B cell (primary cell): ENCODE results near the gene P2RX3. TPM values are rescaled to one million over a fixed set of nuclear protein-coding genes. Genes with fewer than 3 reads are reported as not detected.

Source experiments
- ATAC-seq: fragments of 200-7000 bp; cut with Tn5 transposase; one replicate; pipeline ENCODE4 v1.10.0; 2021; ENCODE audit warnings: low read depth, mild to moderate bottlenecking, moderate number of reproducible peaks, moderate library complexity
- CTCF ChIA-PET: fragments of 350-600 bp; sonication (Branson Sonifier 250); formaldehyde crosslinking; loops from one replicate; lab custom pipeline; 2021; ENCODE audit warnings: antibody characterized with exemption, inconsistent platforms; lab: Charles Lee
- POLR2A ChIA-PET: fragments of 350-600 bp; sonication (Branson Sonifier 250); formaldehyde crosslinking; loops from one replicate; lab custom pipeline; 2021; ENCODE audit warnings: antibody characterized with exemption; lab: Charles Lee
- DNase-seq: peaks from one replicate; pipeline ENCODE4 v3.0.0; 2013
- H2AFZ ChIP-seq: 2 replicates; pipeline ENCODE4 v1.6.1; 2012; ENCODE audit warnings: mild to moderate bottlenecking, low read depth, low read length; ENCODE audit not compliant: insufficient read depth, poor library complexity, severe bottlenecking
- H3K27ac ChIP-seq, 2 donors: 1 replicate in 1 of 2; 2 replicates in 1 of 2; pipeline ENCODE4 v1.5.1; 2012 to 2013; ENCODE audit warnings: low read length in 2 of 2, mild to moderate bottlenecking in 2 of 2, moderate library complexity in 1 of 2
- H3K27me3 ChIP-seq, 4 experiments: fragments of 200-600 bp in 1 of 4; sonication (generic) in 1 of 4; replicated peaks in 1 of 4; 1 replicate in 2 of 4; 2 replicates in 2 of 4; pipeline versions ENCODE4 v1.6.1 to v1.7.0; 2013 to 2016; ENCODE audit warnings: low read length in 3 of 4, mild to moderate bottlenecking in 2 of 4, mixed read lengths in 1 of 4, moderate library complexity in 1 of 4; ENCODE audit not compliant: insufficient read depth in 4 of 4, control insufficient read depth in 3 of 4; ENCODE audit errors: control extremely low read depth in 1 of 4
- H3K36me3 ChIP-seq, 2 experiments: replicated peaks in 1 of 2; 1 replicate in 1 of 2; 2 replicates in 1 of 2; pipeline versions ENCODE4 v1.6.1 to v1.7.1; 2013; ENCODE audit warnings: low read length in 1 of 2; ENCODE audit not compliant: insufficient read depth in 2 of 2, control insufficient read depth in 1 of 2; ENCODE audit errors: control extremely low read depth in 1 of 2, extremely low read depth in 1 of 2
- H3K4me1 ChIP-seq, 2 donors: fragments of 200-600 bp in 1 of 2; sonication (generic) in 1 of 2; 1 replicate in 1 of 2; 2 replicates in 1 of 2; pipeline versions ENCODE4 v1.5.1 to v1.6.1; 2013 to 2017; ENCODE audit warnings: low read length in 2 of 2; ENCODE audit not compliant: control insufficient read depth in 2 of 2, insufficient read depth in 2 of 2
- H3K4me2 ChIP-seq: replicated peaks from 2 replicates; pipeline ENCODE3; 2012; ENCODE audit warnings: mild to moderate bottlenecking, low read depth, low read length; ENCODE audit not compliant: poor library complexity, severe bottlenecking
- H3K4me3 ChIP-seq, 5 experiments: fragments of 200-600 bp in 1 of 5; sonication (generic) in 1 of 5; 1 replicate in 3 of 5; 2 replicates in 2 of 5; pipeline versions ENCODE4 v1.5.1 to v1.7.0; 2011 to 2016; ENCODE audit warnings: low read length in 4 of 5, mild to moderate bottlenecking in 4 of 5, low read depth in 2 of 5, control low read depth in 1 of 5, moderate library complexity in 1 of 5; ENCODE audit not compliant: insufficient read depth in 1 of 5; ENCODE audit errors: control extremely low read depth in 1 of 5, extremely low read depth in 1 of 5
- H3K79me2 ChIP-seq: fragments of 200-600 bp; sonication (generic); one replicate; pipeline ENCODE4 v1.6.0; 2016; ENCODE audit warnings: low read length; ENCODE audit not compliant: control insufficient read depth, insufficient read depth
- H3K9ac ChIP-seq: fragments of 200-600 bp; sonication (generic); 2 replicates; pipeline ENCODE4 v1.6.1; 2017; ENCODE audit warnings: mild to moderate bottlenecking, low read length, moderate library complexity
- H3K9me3 ChIP-seq, 3 donors: one replicate each; pipeline versions ENCODE4 v1.6.1 to v1.7.1; 2013; ENCODE audit warnings: low read length in 2 of 3; ENCODE audit not compliant: control insufficient read depth in 2 of 3, insufficient read depth in 1 of 3; ENCODE audit errors: control extremely low read depth in 1 of 3
- H4K20me1 ChIP-seq: 2 replicates; pipeline ENCODE4 v1.6.0; 2012; ENCODE audit warnings: mild to moderate bottlenecking, low read length; ENCODE audit not compliant: insufficient read depth, control insufficient read depth, poor library complexity, severe bottlenecking
- H3K27ac Mint-ChIP-seq: one replicate; pipeline ENCODE4 v1.8.0; 2021; ENCODE audit warnings: mixed read lengths
- H3K27me3 Mint-ChIP-seq: one replicate; pipeline ENCODE4 v1.8.0; 2021; ENCODE audit warnings: mixed read lengths
- H3K4me1 Mint-ChIP-seq: one replicate; pipeline ENCODE4 v1.8.0; 2021; ENCODE audit warnings: mixed read lengths
- H3K4me3 Mint-ChIP-seq: one replicate; pipeline ENCODE4 v1.8.0; 2021; ENCODE audit warnings: mixed read lengths
- H3K9me3 Mint-ChIP-seq: one replicate; pipeline ENCODE4 v1.8.0; 2022; ENCODE audit warnings: mixed read lengths; ENCODE audit not compliant: insufficient read depth
- EZH2 ChIP-seq: IDR thresholded peaks from 2 replicates; pipeline ENCODE4 v1.6.1; 2012; ENCODE audit warnings: borderline replicate concordance, low read depth, mild to moderate bottlenecking, moderate library complexity, low read length; ENCODE audit not compliant: insufficient read depth, poor library complexity, severe bottlenecking
- whole genome bisulfite sequencing: methylation state at CpG from one replicate; pipeline ENCODE4 v1.1.5; 2013; ENCODE audit warnings: missing lambda C conversion rate; ENCODE audit not compliant: insufficient coverage; 5-methylcytosine and 5-hydroxymethylcytosine counted together
- intact Hi-C: fragments of 100-400 bp; cut with micrococcal nuclease; formaldehyde crosslinking; loops from one replicate; pipeline ENCODE4 v1.10.0; 2022
- polyA plus RNA-seq: library from polyadenylated mRNA; depleted of rRNA; stranded (reverse); fragments of >200 nt; gene quantifications from 2 replicates; pipeline ENCODE4 v1.2.3, GENCODE V29; 2012
- total RNA-seq, 2 donors: library from RNA; stranded (reverse); fragments of 120-200 nt in 1 of 2; gene quantifications; 1 replicate in 1 of 2; 2 replicates in 1 of 2; pipeline versions ENCODE4 v1.2.3 to v1.2.4, GENCODE V29; 2013 to 2022
- TF ChIP-seq, protein P1 (sequence below): fragments of 200-600 bp; IDR thresholded peaks from one replicate; pipeline ENCODE4 v1.8.0; 2022; ENCODE audit warnings: antibody characterized with exemption, mild to moderate bottlenecking

The P2RX3 gene
- total and polyA plus RNA-seq, 2 donors (not counting 1 experiment from before 2014, with no cell fraction given): not detected

DNA sequence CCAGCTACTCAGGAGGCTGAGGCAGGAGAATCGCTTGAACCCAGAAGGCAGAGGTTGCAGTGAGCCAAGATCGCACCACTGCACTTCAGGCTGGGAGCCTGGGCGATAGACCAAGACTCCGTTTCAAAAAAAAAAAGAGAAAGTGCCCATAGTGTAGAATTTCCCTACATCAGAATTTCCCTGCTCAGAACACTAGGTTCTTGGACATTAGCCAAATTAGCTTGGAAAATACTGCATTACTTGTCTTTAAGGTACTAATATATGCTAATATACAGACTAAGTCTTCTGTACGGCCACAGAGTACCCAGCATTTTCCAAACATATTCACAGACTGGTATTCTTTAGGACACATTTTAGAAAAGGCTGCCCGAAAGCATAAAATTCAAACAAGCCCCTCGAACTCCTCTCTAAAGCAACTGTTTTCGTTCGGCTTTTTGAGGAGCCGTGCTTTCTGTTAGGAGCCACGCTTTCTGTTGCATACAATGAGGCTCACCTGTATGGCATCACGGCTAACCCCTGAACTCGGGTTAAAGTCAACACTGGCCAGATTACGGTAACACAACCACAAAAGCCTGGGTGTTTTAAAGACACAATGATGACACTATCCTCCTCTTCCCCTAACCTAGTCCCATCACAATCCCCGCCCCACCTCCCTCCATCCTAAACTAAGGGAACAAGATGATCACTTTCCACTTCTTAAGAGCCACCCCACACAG lies 31.8 kb upstream of the P2RX3 start:
- Histone ChIP-seq H3K9ac (no peak overlapping the region), H4K20me1 (no peaks in the 10 kb centered on the region), H3K4me3 (no peak overlapping the region), H3K4me1 (peaks cover 4 to 5% of the 10 kb centered on the region in 2 donors), H2AFZ (no peak overlapping the region), H3K9me3 (no peaks in the 10 kb centered on the region), H3K36me3 (no peaks in the 10 kb centered on the region), H3K27ac (no peak overlapping the region), H3K27me3 (no peaks in the 10 kb centered on the region), H3K79me2 (no peaks in the 10 kb centered on the region), H3K4me2 (no peak overlapping the region)
- DNase-seq (no peak), ATAC-seq (no peak)
- ChIA-PET CTCF (no interaction called here), POLR2A (no interaction called here)
- Mint-ChIP-seq H3K27ac (no peak overlapping the region), H3K4me1 (peaks cover 4% of the 10 kb centered on the region), H3K9me3 (no peaks in the 10 kb centered on the region), H3K4me3 (no peak overlapping the region), H3K27me3 (no peaks in the 10 kb centered on the region)
- no peak for TF ChIP-seq EZH2
- TF ChIP-seq, protein P1, sequence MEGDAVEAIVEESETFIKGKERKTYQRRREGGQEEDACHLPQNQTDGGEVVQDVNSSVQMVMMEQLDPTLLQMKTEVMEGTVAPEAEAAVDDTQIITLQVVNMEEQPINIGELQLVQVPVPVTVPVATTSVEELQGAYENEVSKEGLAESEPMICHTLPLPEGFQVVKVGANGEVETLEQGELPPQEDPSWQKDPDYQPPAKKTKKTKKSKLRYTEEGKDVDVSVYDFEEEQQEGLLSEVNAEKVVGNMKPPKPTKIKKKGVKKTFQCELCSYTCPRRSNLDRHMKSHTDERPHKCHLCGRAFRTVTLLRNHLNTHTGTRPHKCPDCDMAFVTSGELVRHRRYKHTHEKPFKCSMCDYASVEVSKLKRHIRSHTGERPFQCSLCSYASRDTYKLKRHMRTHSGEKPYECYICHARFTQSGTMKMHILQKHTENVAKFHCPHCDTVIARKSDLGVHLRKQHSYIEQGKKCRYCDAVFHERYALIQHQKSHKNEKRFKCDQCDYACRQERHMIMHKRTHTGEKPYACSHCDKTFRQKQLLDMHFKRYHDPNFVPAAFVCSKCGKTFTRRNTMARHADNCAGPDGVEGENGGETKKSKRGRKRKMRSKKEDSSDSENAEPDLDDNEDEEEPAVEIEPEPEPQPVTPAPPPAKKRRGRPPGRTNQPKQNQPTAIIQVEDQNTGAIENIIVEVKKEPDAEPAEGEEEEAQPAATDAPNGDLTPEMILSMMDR: no peak
- intact Hi-C loops: no loop called here
- 92% methylated on average over 13 of the region's 15 CpGs for WGBS

DNA sequence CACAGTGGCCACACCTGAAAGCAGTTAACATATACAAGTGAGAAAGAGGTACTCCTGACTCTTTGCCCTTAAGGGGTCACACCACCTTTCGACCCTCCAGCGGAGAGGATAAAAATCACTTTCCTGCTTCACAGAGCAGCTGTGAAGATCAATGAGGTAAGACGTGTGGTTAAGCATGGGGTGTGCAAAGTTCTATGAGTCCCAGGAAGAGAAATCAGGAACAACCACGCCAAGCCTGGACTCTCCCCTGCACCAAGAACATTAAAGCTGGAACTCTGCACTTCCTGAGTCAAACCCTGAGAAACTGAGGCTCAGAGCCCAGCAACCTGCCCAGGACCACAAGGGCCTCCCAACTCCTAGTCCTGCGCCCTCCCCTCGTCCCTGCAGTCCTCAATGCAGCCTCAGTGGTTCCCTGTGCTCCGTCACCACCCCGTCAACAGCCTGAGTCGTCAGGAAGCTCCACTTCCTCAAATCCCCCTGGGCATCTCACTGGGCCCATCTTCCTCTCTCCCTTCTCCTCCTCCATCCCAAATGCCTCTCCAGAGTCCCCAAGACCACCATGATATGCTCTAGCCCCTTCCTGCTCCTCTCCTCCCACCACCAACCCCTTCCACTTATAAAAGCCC lies 31.1 kb upstream of the P2RX3 start:
- Histone ChIP-seq H3K27ac (no peak overlapping the region), H3K4me2 (no peak overlapping the region), H3K79me2 (no peaks in the 10 kb centered on the region), H3K27me3 (peaks cover 0 to 5% (median 1%) of the 10 kb centered on the region in 4 experiments), H4K20me1 (no peaks in the 10 kb centered on the region), H3K9me3 (no peaks in the 10 kb centered on the region), H3K4me3 (no peak overlapping the region), H3K9ac (no peak overlapping the region), H3K4me1 (peaks cover 11% of the 10 kb centered on the region in 2 donors), H2AFZ (no peak overlapping the region), H3K36me3 (no peaks in the 10 kb centered on the region)
- no peak overlapping the region for H3K27ac Mint-ChIP-seq
- POLR2A ChIA-PET: no interaction called here
- ATAC-seq (no peak), DNase-seq (no peak)
- 56% methylated on average over 7 of the region's 9 CpGs for WGBS
- TF ChIP-seq EZH2: no peak
- TF ChIP-seq, protein P1: no peak
- H3K27me3 Mint-ChIP-seq: no peaks in the 10 kb centered on the region
- intact Hi-C loops: no loop called here
- CTCF ChIA-PET: interaction anchor here (1.2 kb wide), 1 partner anchor 39 kb away, joined by 3 read pairs; no protein-coding TSS in a partner anchor
- H3K4me1 Mint-ChIP-seq: peaks cover 6% of the 10 kb centered on the region
- no peaks in the 10 kb centered on the region for H3K9me3 Mint-ChIP-seq
- H3K4me3 Mint-ChIP-seq: no peak overlapping the region
